Pancreas (tissue), 10 donors: ENCODE results near the gene KLHL1. TPM values are rescaled to one million over a fixed set of nuclear protein-coding genes. Genes with fewer than 3 reads are reported as not detected.
A peak's percentile ranks its signal among the peaks of the same experiment; 100 is the strongest.

ENCODE experiments used
- ATAC-seq, 4 donors: fragments of 200-7000 bp; cut with Tn5 transposase; one replicate each; pipeline versions ENCODE4 v1.8.0 to v1.9.1; 2020; ENCODE audit warnings: mild to moderate bottlenecking in 4 of 4, moderate library complexity in 4 of 4
- DNase-seq, 6 donors: peaks; one replicate each; pipeline ENCODE4 v3.0.0-alpha.2; 2020
- FAIRE-seq: peaks from 2 replicates; lab custom pipeline; 2012; peaks lifted over from hg19 to GRCh38; lab: Jason Lieb, UNC
- H3K27ac ChIP-seq, 4 donors: fragments of 200-600 bp; sonication (generic); 1 replicate in 3 of 4; 2 replicates in 1 of 4; pipeline versions ENCODE4 v1.5.0 to v1.8.0; 2020
- H3K27me3 ChIP-seq, 4 donors: fragments of 200-600 bp; one replicate each; pipeline ENCODE4 v1.8.0; 2021
- H3K36me3 ChIP-seq, 3 donors: fragments of 200-600 bp; sonication (generic) in 1 of 3; one replicate each; pipeline versions ENCODE4 v1.5.0 to v1.8.0; 2020 to 2021
- H3K4me1 ChIP-seq, 3 donors: fragments of 200-600 bp; one replicate each; pipeline ENCODE4 v1.8.0; 2021
- H3K4me3 ChIP-seq, 4 donors: fragments of 200-600 bp; sonication (generic) in 2 of 4; one replicate each; pipeline versions ENCODE4 v1.5.0 to v1.8.0; 2020 to 2021
- H3K9me3 ChIP-seq, 4 donors: fragments of 200-600 bp; one replicate each; pipeline ENCODE4 v1.8.0; 2021
- CTCF ChIP-seq, 4 donors: fragments of 200-600 bp; sonication (generic) in 3 of 4; IDR thresholded peaks; one replicate each; pipeline versions ENCODE4 v1.5.0 to v1.8.0; 2021; ENCODE audit warnings: antibody characterized with exemption in 4 of 4
- WGBS, 2 donors: extraction: QIAGEN DNeasy Blood & Tissue Kit; methylation state at CpG; one replicate each; pipeline ENCODE4 v1.1.7; 2013; 5-methylcytosine and 5-hydroxymethylcytosine counted together
- intact Hi-C, 3 donors: fragments of 100-400 bp; cut with DNase I; formaldehyde crosslinking; loops; one replicate each; pipeline versions ENCODE4 v1.11.1 to v1.14.2; 2022
- polyA plus RNA-seq, 2 donors: library from polyadenylated mRNA; stranded (reverse); fragments of 200-250 nt; gene quantifications; one replicate each; pipeline ENCODE4 v1.2.3, GENCODE V29; 2013
- total RNA-seq, 6 donors: library from RNA; stranded (reverse); fragmentation: NEBNext Ultra II Directional in 4 of 6; extraction: Animal tissue kit (Norgen Biotek cat#: 25700) in 4 of 6; gene quantifications; one replicate each; pipeline versions ENCODE4 v1.2.1 to v1.2.4, GENCODE V29; 2021 to 2023
- donor health status: healthy with polysubstance abuse.
- donor health status: DM: no; HTN: no; CAD: no; lungs with moderate emphysema.
- donor health status: DM: no; HTN: no; CAD: no.
- donor health status: control.
- donor health status: control.
- donor health status: Bipolar disorder and iron deficiency.
- donor health status: DM: yes; HTN: yes; CAD: no.
- donor health status: DM: no; HTN: no; CAD: no.
- donor health status: DM: no; HTN: no; CAD: no.
- donor health status: DM: yes; HTN: yes; CAD: no.

The KLHL1 gene
- total and polyA plus RNA-seq, 8 donors: 0.04 to 0.59 (median 0.14) TPM; not detected in 3

- FAIRE-seq (peak; percentile 90), DNase-seq (no peak), ATAC-seq (peak in 1 of 4 donors; percentile 17)
- Histone ChIP-seq H3K27me3 (no peaks in the 10 kb centered on the region), H3K4me3 (no peak overlapping the region), H3K27ac (no peak overlapping the region), H3K36me3 (no peaks in the 10 kb centered on the region), H3K9me3 (no peaks in the 10 kb centered on the region), H3K4me1 (no peaks in the 10 kb centered on the region)
- no peak for TF ChIP-seq CTCF (IDR thresholded peaks at IDR 0.05)
- intact Hi-C loops: no loop called here
These were observed 387.8 kb downstream of the KLHL1 start for GRCh38 chr13:69720278-69720983.

- Histone ChIP-seq H3K36me3 (no peaks in the 10 kb centered on the region), H3K27ac (no peak overlapping the region), H3K4me1 (no peaks in the 10 kb centered on the region), H3K27me3 (no peaks in the 10 kb centered on the region), H3K9me3 (no peaks in the 10 kb centered on the region), H3K4me3 (no peak overlapping the region)
- intact Hi-C loops: no loop called here
- ATAC-seq (no peak), FAIRE-seq (no peak), DNase-seq (no peak)
- no peak for TF ChIP-seq CTCF (IDR thresholded peaks at IDR 0.05)
These were observed 401.4 kb downstream of the KLHL1 start for GRCh38 chr13:69706807-69707206.

DNA sequence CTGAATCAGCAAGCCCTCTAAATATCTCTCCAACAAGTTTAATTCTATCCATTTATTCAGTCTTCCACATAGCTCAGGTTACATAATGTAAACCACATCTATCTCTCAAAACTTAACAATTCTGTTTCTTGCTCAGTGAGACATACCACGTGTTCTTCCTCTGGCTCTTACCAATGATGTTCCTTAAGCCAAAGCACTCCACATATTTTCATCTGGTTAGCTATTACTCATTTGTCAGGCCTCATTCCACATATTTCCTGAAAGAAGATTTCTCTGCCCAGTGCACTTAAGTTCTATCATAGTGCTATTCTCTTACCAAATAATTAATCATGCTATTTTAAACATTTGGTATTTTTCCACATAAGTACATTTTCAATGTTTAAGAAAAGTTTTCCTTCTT lies 403.9 kb downstream of the KLHL1 start:
- FAIRE-seq: no peak
- H3K4me3 ChIP-seq: no peak overlapping the region
- 53 to 71% methylated on average over 1 of the region's 1 CpG for WGBS, 2 donors
- H3K4me1 ChIP-seq: no peaks in the 10 kb centered on the region
- no peak overlapping the region for H3K27ac ChIP-seq
- no peaks in the 10 kb centered on the region for H3K27me3 ChIP-seq
- H3K9me3 ChIP-seq: no peaks in the 10 kb centered on the region
- H3K36me3 ChIP-seq: no peaks in the 10 kb centered on the region
- intact Hi-C loops: no loop called here
- TF ChIP-seq CTCF (IDR thresholded peaks at IDR 0.05): no peak
- no peak for ATAC-seq
- DNase-seq: no peak

DNA sequence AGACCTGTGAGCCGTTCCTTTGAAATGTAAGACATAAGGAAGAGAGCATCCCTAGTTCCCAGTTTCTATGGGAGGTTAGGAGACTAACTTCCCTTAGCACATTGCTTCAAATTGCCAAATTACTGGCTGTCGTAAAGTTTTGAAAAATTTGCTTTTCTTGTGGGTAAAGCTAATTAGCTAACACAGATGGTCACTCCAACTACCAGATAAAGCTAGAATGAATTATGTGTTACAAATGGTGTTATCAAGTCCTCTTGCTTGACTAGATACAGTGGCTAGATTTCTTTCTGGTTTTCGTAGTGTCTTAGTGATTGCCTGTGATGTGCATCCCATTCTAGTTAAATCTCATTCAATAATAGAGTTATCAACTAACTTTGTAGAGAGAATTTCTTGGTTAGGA lies 417.3 kb downstream of the KLHL1 start:
- Histone ChIP-seq H3K9me3 (no peaks in the 10 kb centered on the region), H3K4me3 (no peak overlapping the region), H3K27me3 (no peaks in the 10 kb centered on the region), H3K36me3 (no peaks in the 10 kb centered on the region), H3K27ac (no peak overlapping the region), H3K4me1 (no peaks in the 10 kb centered on the region)
- intact Hi-C loops: no loop called here
- no peak for TF ChIP-seq CTCF (IDR thresholded peaks at IDR 0.05)
- ATAC-seq: no peak
- no peak for DNase-seq
- no peak for FAIRE-seq
- WGBS, 2 donors: 65 to 73% methylated on average over 3 of the region's 3 CpGs

DNA sequence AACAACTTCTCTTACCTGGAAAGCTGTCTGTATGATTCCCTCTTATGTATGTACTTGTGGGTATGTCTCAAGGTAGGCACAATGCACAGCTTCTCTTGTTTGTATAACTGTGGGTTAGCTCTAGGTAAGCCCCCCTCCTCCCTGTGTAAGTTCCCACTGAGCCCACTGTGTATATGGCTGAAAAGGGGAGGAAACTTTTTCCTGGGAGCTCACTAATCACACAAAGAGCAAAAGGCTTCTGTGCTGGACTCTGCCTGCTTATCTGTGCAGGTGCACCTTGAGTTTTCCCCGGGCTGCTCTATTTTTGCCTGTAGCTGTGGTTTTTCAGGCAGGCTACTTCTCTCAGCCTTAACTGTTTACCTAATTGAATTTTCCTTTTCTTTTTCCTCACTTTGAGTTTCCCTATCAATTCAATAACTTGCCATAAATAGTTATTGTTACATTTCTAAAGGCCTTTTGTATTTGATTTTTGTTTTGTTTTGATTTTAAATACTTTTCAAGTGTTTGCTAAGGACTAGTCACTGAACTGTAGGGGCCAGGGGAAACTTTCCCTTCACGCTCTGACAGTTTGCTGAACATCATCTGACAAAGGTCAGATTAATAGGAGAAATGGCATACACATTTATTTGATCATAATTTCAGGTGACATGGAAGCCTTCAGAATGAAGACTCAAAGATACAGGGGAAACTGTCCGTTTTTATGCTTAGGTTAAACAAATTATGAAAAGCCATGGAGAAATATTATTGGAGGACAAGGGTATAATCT lies 424.1 kb downstream of the KLHL1 start:
- peak in 3 of 6 donors; percentile 6 to 19 (median 12) for DNase-seq

More for the DNA sequence above, 424.1 kb downstream of the KLHL1 start:
- peaks cover 4 to 10% (median 8%) of the 10 kb centered on the region in 3 donors for H3K4me1 ChIP-seq
- ATAC-seq (peak; percentile 63 to 92 (median 70)), FAIRE-seq (no peak)
- no peak overlapping the region for H3K4me3 ChIP-seq
- H3K27me3 ChIP-seq: no peaks in the 10 kb centered on the region
- TF ChIP-seq CTCF (IDR thresholded peaks at IDR 0.05): no peak
- H3K36me3 ChIP-seq: no peaks in the 10 kb centered on the region
- intact Hi-C loops: no loop called here
- 21 to 27% methylated on average over 3 of the region's 3 CpGs for WGBS, 2 donors
- no peaks in the 10 kb centered on the region for H3K9me3 ChIP-seq
- no peak overlapping the region for H3K27ac ChIP-seq
